Measurements from ENCODE around the gene PCDH9. TPM values are rescaled to one million over a fixed set of nuclear protein-coding genes. Genes with fewer than 3 reads are reported as not detected.

PCDH9 gene
- total RNA-seq, 1 donor from 2014 or later: 10.4 TPM

DNA sequence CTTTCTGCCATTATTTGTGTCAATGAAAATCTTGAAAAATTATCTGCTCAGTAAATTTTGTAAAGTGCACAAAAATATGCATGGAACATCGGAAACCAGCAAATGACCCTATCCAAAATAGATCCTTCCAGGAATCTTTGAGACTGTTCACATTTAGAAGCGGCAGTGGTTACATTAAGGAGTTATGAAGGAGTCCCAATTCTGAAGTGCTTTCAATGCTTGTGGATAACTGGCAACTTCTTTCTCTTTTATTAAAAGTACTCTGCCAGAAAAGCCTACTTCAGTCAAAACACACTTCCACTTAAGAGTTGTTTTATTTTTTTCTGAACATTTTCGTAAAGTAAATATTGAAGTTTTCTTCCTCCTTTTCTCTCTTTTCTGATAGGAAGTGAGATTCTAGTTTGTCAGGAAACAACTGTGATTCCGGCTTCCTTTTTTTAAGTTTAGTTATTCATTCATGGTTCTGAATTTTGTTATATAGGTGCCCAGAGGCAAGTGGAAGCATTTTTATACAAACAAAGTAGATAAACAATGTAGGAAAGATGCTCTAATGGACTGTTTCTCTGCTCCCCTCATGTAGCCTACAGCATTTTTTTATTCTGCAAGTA is 83.5 kb downstream of the PCDH9 start:
- H3K36me3 ChIP-seq (ENCODE audit: insufficient read depth, low read length): no peaks in the 10 kb centered on the region
- Mint-ChIP-seq H3K9me3 (ENCODE audit: unreplicated experiment) (no peaks in the 10 kb centered on the region), H3K27me3 (ENCODE audit: low read depth, unreplicated experiment) (no peaks in the 10 kb centered on the region), H3K36me3 (ENCODE audit: low read depth, unreplicated experiment) (no peaks in the 10 kb centered on the region), H3K4me1 (ENCODE audit: low read depth, unreplicated experiment) (peaks cover 26% of the 10 kb centered on the region), H3K4me3 (ENCODE audit: unreplicated experiment) (no peak overlapping the region), H3K27ac (ENCODE audit: unreplicated experiment) (peak overlapping the region; percentile 96)
- TF ChIP-seq, protein P1, sequence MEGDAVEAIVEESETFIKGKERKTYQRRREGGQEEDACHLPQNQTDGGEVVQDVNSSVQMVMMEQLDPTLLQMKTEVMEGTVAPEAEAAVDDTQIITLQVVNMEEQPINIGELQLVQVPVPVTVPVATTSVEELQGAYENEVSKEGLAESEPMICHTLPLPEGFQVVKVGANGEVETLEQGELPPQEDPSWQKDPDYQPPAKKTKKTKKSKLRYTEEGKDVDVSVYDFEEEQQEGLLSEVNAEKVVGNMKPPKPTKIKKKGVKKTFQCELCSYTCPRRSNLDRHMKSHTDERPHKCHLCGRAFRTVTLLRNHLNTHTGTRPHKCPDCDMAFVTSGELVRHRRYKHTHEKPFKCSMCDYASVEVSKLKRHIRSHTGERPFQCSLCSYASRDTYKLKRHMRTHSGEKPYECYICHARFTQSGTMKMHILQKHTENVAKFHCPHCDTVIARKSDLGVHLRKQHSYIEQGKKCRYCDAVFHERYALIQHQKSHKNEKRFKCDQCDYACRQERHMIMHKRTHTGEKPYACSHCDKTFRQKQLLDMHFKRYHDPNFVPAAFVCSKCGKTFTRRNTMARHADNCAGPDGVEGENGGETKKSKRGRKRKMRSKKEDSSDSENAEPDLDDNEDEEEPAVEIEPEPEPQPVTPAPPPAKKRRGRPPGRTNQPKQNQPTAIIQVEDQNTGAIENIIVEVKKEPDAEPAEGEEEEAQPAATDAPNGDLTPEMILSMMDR (IDR thresholded peaks at IDR 0.05; ENCODE audit: insufficient read depth, low read depth, low read length): no peak
- TF ChIP-seq EZH2 (IDR thresholded peaks at IDR 0.05; ENCODE audit: insufficient read depth, low read length): no peak
- H3K4me1 ChIP-seq (ENCODE audit: insufficient read depth, low read length): peaks cover 17% of the 10 kb centered on the region
- H3K4me2 ChIP-seq (ENCODE audit: low read length): peak overlapping the region; percentile 76
- H4K20me1 ChIP-seq (ENCODE audit: insufficient read depth, low read length): no peaks in the 10 kb centered on the region
- no peaks in the 10 kb centered on the region for H3K79me2 ChIP-seq (ENCODE audit: insufficient read depth, low read length)
- no peak for FAIRE-seq
- no peaks in the 10 kb centered on the region for H3K27me3 ChIP-seq (ENCODE audit: insufficient read depth, low read length)
- no peak overlapping the region for H2AFZ ChIP-seq (ENCODE audit: low read depth, low read length)
- H3K9me3 ChIP-seq (ENCODE audit: insufficient read depth, low read depth, low read length): no peaks in the 10 kb centered on the region
- no peak for DNase-seq (ENCODE audit: low read depth)
- H3K9ac ChIP-seq (ENCODE audit: low read length): peak overlapping the region; percentile 71
- H3K4me3 ChIP-seq (ENCODE audit: insufficient read depth, low read depth, low read length): no peak overlapping the region
- H3K27ac ChIP-seq (ENCODE audit: low read depth, low read length): peak overlapping the region; percentile 83

GRCh38 chr13:67145950-67146349 is 84.2 kb downstream of the PCDH9 start:
- H3K36me3 Mint-ChIP-seq (ENCODE audit: low read depth, unreplicated experiment): no peaks in the 10 kb centered on the region
- H3K4me3 Mint-ChIP-seq (ENCODE audit: unreplicated experiment): no peak overlapping the region
- DNase-seq (ENCODE audit: low read depth): no peak
- H3K9me3 Mint-ChIP-seq (ENCODE audit: unreplicated experiment): no peaks in the 10 kb centered on the region
- H3K36me3 ChIP-seq (ENCODE audit: insufficient read depth, low read length): no peaks in the 10 kb centered on the region
- no peaks in the 10 kb centered on the region for H3K9me3 ChIP-seq (ENCODE audit: insufficient read depth, low read depth, low read length)
- H3K4me1 Mint-ChIP-seq (ENCODE audit: low read depth, unreplicated experiment): peaks cover 26% of the 10 kb centered on the region
- FAIRE-seq: no peak
- no peak for TF ChIP-seq EZH2 (IDR thresholded peaks at IDR 0.05; ENCODE audit: insufficient read depth, low read length)
- TF ChIP-seq, protein P1 (IDR thresholded peaks at IDR 0.05; ENCODE audit: insufficient read depth, low read depth, low read length): no peak
- H3K27ac Mint-ChIP-seq (ENCODE audit: unreplicated experiment): no peak overlapping the region
- H3K79me2 ChIP-seq (ENCODE audit: insufficient read depth, low read length): no peaks in the 10 kb centered on the region
- no peak overlapping the region for H3K4me3 ChIP-seq (ENCODE audit: insufficient read depth, low read depth, low read length)
- H3K27me3 ChIP-seq (ENCODE audit: insufficient read depth, low read length): no peaks in the 10 kb centered on the region
- no peak overlapping the region for H2AFZ ChIP-seq (ENCODE audit: low read depth, low read length)
- peaks cover 17% of the 10 kb centered on the region for H3K4me1 ChIP-seq (ENCODE audit: insufficient read depth, low read length)
- no peaks in the 10 kb centered on the region for H3K27me3 Mint-ChIP-seq (ENCODE audit: low read depth, unreplicated experiment)
- H3K27ac ChIP-seq (ENCODE audit: low read depth, low read length): no peak overlapping the region
- H4K20me1 ChIP-seq (ENCODE audit: insufficient read depth, low read length): no peaks in the 10 kb centered on the region
- no peak overlapping the region for H3K9ac ChIP-seq (ENCODE audit: low read length)
- H3K4me2 ChIP-seq (ENCODE audit: low read length): no peak overlapping the region

DNA sequence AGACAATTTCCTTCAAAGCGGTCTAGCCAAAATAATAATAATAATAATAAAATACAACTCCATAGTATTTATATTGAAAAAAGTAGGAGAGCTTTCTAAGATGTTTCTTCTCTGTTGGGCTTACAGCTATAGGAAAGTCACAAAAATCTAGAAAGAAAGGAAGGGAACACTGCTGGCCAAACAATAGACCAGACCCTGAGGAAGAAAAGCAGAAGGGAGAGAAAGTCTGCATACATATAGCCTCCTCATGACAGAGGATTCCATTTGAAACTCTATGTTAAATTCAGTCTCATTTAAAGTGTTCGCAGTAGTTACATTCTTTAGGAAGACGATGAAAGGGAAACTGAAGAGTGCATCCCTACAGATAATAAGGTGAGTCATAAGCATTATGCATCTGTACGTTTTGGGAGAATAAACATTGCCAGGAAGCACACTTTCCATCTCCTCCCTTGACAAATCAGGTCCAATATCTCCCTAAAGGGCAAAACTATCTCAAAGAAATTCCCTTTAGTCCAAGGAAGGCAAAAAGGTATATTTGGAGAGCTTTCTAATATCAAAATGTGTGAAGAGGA is 86.5 kb downstream of the PCDH9 start:
- Histone ChIP-seq H3K79me2 (ENCODE audit: insufficient read depth, low read length) (no peaks in the 10 kb centered on the region), H3K9me3 (ENCODE audit: insufficient read depth, low read depth, low read length) (no peaks in the 10 kb centered on the region), H2AFZ (ENCODE audit: low read depth, low read length) (no peak overlapping the region), H3K36me3 (ENCODE audit: insufficient read depth, low read length) (no peaks in the 10 kb centered on the region), H3K27me3 (ENCODE audit: insufficient read depth, low read length) (no peaks in the 10 kb centered on the region), H3K4me1 (ENCODE audit: insufficient read depth, low read length) (peaks cover 17% of the 10 kb centered on the region), H3K9ac (ENCODE audit: low read length) (no peak overlapping the region), H4K20me1 (ENCODE audit: insufficient read depth, low read length) (no peaks in the 10 kb centered on the region), H3K4me3 (ENCODE audit: insufficient read depth, low read depth, low read length) (no peak overlapping the region), H3K4me2 (ENCODE audit: low read length) (no peak overlapping the region), H3K27ac (ENCODE audit: low read depth, low read length) (no peak overlapping the region)
- H3K27me3 Mint-ChIP-seq (ENCODE audit: low read depth, unreplicated experiment): no peaks in the 10 kb centered on the region
- H3K4me3 Mint-ChIP-seq (ENCODE audit: unreplicated experiment): no peak overlapping the region
- FAIRE-seq (no peak), DNase-seq (ENCODE audit: low read depth) (no peak)
- no peaks in the 10 kb centered on the region for H3K9me3 Mint-ChIP-seq (ENCODE audit: unreplicated experiment)
- H3K27ac Mint-ChIP-seq (ENCODE audit: unreplicated experiment): no peak overlapping the region
- H3K36me3 Mint-ChIP-seq (ENCODE audit: low read depth, unreplicated experiment): no peaks in the 10 kb centered on the region
- TF ChIP-seq EZH2 (IDR thresholded peaks at IDR 0.05; ENCODE audit: insufficient read depth, low read length): no peak
- TF ChIP-seq, protein P1 (IDR thresholded peaks at IDR 0.05; ENCODE audit: insufficient read depth, low read depth, low read length): no peak
- peaks cover 26% of the 10 kb centered on the region for H3K4me1 Mint-ChIP-seq (ENCODE audit: low read depth, unreplicated experiment)

Data from astrocyte (in vitro differentiated cells and primary cell).